Prostate gland (tissue), 2 donors: ENCODE results near the gene TTC19. TPM values are rescaled to one million over a fixed set of nuclear protein-coding genes. Genes with fewer than 3 reads are reported as not detected.

Experiments used
- DNase-seq: peaks from one replicate; pipeline ENCODE4 v3.0.0-alpha.2; 2019; ENCODE audit warnings: low spot score
- H3K27ac ChIP-seq, 2 donors: fragments of 200-600 bp; sonication (generic); 2 replicates each; pipeline ENCODE4 v1.5.1; 2017 to 2019
- H3K27me3 ChIP-seq: fragments of 200-600 bp; sonication (generic); replicated peaks from 2 replicates; pipeline ENCODE4 v1.5.1; 2019; ENCODE audit not compliant: insufficient read depth
- H3K36me3 ChIP-seq, 2 donors: fragments of 200-600 bp; sonication (generic); 1 replicate in 1 of 2; 2 replicates in 1 of 2; pipeline versions ENCODE4 v1.5.1 to v1.8.1; 2017 to 2019
- H3K4me1 ChIP-seq: fragments of 200-600 bp; sonication (generic); replicated peaks from 2 replicates; pipeline ENCODE4 v1.5.1; 2019
- H3K4me3 ChIP-seq, 2 donors: fragments of 200-600 bp; sonication (generic); 2 replicates each; pipeline ENCODE4 v1.5.1; 2017 to 2019
- H3K9me3 ChIP-seq: fragments of 200-600 bp; sonication (generic); 2 replicates; pipeline ENCODE4 v1.5.1; 2017
- POLR2A ChIP-seq: fragments of 450-650 bp; IDR thresholded peaks from one replicate; pipeline ENCODE4 v1.6.1; 2016; ENCODE audit warnings: antibody characterized with exemption, mild to moderate bottlenecking
- POLR2AphosphoS5 ChIP-seq: sonication (generic); formaldehyde crosslinking; IDR thresholded peaks from one replicate; pipeline ENCODE4 v1.6.1; 2017; ENCODE audit warnings: antibody characterized with exemption
- WGBS: methylation state at CpG from one replicate; pipeline ENCODE4 v1.1.5; 2018; 5-methylcytosine and 5-hydroxymethylcytosine counted together
- intact Hi-C: fragments of 100-400 bp; cut with DNase I; formaldehyde crosslinking; loops from one replicate; pipeline ENCODE4 v1.14.2; 2022
- total RNA-seq, 2 donors: library from RNA; depleted of rRNA; stranded (reverse); fragments of >200 nt; gene quantifications; one replicate each; pipeline ENCODE4 v1.1.0, GENCODE V29; 2016
- TF ChIP-seq, protein P1 (sequence below), 4 experiments: fragments of 200-600 bp in 2 of 4; fragments of 450-650 bp in 2 of 4; sonication (generic) in 2 of 4; IDR thresholded peaks; 1 replicate in 3 of 4; 2 replicates in 1 of 4; pipeline ENCODE4 v1.5.1; 2016 to 2019; ENCODE audit warnings: antibody characterized with exemption in 4 of 4, mild to moderate bottlenecking in 2 of 4, moderate library complexity in 2 of 4

The TTC19 gene
- total RNA-seq, 2 donors from 2014 or later = 87.9 to 100 TPM

DNA sequence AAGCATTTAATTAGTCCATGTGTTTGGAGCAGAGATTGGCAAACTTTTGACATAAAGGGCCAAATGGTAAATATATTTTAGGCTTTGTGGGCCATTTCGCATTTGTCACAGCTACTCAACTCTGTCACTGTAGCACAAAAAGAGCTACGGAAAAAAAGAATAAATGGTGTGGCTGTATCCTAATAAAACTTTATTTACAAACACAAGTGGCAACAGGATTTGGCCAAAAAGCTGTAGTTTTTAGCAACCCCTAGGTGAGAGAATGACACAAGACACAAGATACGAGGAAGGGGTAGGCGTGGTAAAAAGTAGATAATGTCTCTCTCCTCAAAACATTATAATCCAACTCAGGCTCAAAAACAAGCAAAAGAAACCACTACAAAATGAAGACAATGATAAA is 66.5 kb downstream of the TTC19 start:
- no peaks in the 10 kb centered on the region for H3K27me3 ChIP-seq
- H3K27ac ChIP-seq = no peak overlapping the region
- 91% methylated on average over 4 of the region's 4 CpGs for WGBS
- H3K36me3 ChIP-seq = peaks cover 0 to 4% of the 10 kb centered on the region in 2 donors
- intact Hi-C loops = no loop called here
- H3K9me3 ChIP-seq = no peaks in the 10 kb centered on the region
- H3K4me3 ChIP-seq = no peak overlapping the region
- TF ChIP-seq POLR2A (no peak), POLR2AphosphoS5 (no peak)
- TF ChIP-seq, protein P1, sequence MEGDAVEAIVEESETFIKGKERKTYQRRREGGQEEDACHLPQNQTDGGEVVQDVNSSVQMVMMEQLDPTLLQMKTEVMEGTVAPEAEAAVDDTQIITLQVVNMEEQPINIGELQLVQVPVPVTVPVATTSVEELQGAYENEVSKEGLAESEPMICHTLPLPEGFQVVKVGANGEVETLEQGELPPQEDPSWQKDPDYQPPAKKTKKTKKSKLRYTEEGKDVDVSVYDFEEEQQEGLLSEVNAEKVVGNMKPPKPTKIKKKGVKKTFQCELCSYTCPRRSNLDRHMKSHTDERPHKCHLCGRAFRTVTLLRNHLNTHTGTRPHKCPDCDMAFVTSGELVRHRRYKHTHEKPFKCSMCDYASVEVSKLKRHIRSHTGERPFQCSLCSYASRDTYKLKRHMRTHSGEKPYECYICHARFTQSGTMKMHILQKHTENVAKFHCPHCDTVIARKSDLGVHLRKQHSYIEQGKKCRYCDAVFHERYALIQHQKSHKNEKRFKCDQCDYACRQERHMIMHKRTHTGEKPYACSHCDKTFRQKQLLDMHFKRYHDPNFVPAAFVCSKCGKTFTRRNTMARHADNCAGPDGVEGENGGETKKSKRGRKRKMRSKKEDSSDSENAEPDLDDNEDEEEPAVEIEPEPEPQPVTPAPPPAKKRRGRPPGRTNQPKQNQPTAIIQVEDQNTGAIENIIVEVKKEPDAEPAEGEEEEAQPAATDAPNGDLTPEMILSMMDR (IDR thresholded peaks at IDR 0.05) = no peak
- H3K4me1 ChIP-seq = no peaks in the 10 kb centered on the region
- no peak for DNase-seq

DNA sequence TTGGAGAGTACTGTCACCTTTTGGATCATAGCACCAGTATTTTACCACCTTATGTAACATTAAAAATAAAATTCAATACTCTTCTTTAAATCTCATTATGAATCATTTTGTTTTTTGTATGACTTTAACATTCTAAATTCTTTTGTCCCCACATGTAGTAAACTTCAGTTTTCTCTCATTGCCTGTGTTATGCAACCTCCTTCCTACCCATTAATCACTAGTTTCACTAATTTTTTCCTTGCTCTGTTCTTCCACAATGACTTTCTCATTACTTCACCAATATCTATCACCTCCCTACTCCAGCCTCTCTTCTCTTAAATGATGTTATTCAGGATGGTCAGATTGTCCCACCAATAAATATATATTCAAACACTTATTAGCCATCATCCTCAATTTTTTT is 68.7 kb downstream of the TTC19 start:
- no peaks in the 10 kb centered on the region for H3K4me1 ChIP-seq
- intact Hi-C loops = no loop called here
- H3K36me3 ChIP-seq = peaks cover 0 to 4% of the 10 kb centered on the region in 2 donors
- H3K4me3 ChIP-seq = no peak overlapping the region
- no peaks in the 10 kb centered on the region for H3K27me3 ChIP-seq
- TF ChIP-seq POLR2A (no peak), POLR2AphosphoS5 (no peak)
- TF ChIP-seq, protein P1 (IDR thresholded peaks at IDR 0.05) = no peak
- H3K27ac ChIP-seq = no peak overlapping the region
- DNase-seq = no peak
- H3K9me3 ChIP-seq = no peaks in the 10 kb centered on the region

DNA sequence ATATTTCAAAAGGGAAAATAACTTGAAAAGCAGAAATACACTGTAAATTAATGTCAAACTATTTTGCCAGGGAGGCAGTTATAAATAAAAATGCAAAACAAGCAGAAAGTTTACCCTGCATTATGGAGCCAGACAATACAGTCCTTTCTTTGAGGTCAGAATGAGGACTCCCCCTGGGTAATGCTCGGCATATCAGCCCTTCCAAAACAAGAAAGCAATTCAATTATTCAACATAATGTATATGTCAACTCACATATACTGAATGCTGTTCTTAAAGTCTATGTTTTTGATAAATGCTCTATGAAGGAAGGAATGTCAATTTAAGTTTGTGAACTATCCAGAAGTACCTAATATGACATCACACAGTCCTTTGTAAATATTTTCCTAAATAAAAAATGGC is 72.4 kb downstream of the TTC19 start:
- no peak for DNase-seq
- Histone ChIP-seq H3K4me1 (no peaks in the 10 kb centered on the region), H3K9me3 (no peaks in the 10 kb centered on the region), H3K4me3 (no peak overlapping the region), H3K27me3 (no peaks in the 10 kb centered on the region), H3K36me3 (no peaks in the 10 kb centered on the region), H3K27ac (no peak overlapping the region)
- intact Hi-C loops = no loop called here
- WGBS = 83% methylated on average over 1 of the region's 1 CpG
- TF ChIP-seq, protein P1 (IDR thresholded peaks at IDR 0.05) = no peak
- TF ChIP-seq POLR2A = no peak
- TF ChIP-seq POLR2AphosphoS5 = no peak

GRCh38 chr17:16073845-16074244 is 74.2 kb downstream of the TTC19 start:
- H3K4me3 ChIP-seq = no peak overlapping the region
- no peaks in the 10 kb centered on the region for H3K36me3 ChIP-seq
- 78% methylated on average over 4 of the region's 4 CpGs for WGBS
- H3K27ac ChIP-seq = no peak overlapping the region
- no peaks in the 10 kb centered on the region for H3K4me1 ChIP-seq
- no peak for DNase-seq
- no peaks in the 10 kb centered on the region for H3K27me3 ChIP-seq
- H3K9me3 ChIP-seq = no peaks in the 10 kb centered on the region
- intact Hi-C loops = no loop called here
- TF ChIP-seq, protein P1 (IDR thresholded peaks at IDR 0.05) = no peak
- TF ChIP-seq POLR2A = no peak
- TF ChIP-seq POLR2AphosphoS5 = no peak

GRCh38 chr17:16074423-16074822 is 74.8 kb downstream of the TTC19 start:
- WGBS = 94% methylated on average over 3 of the region's 3 CpGs
- Histone ChIP-seq H3K9me3 (no peaks in the 10 kb centered on the region), H3K27ac (no peak overlapping the region), H3K36me3 (peaks cover 0 to 2% of the 10 kb centered on the region in 2 donors), H3K27me3 (no peaks in the 10 kb centered on the region), H3K4me3 (no peak overlapping the region), H3K4me1 (no peaks in the 10 kb centered on the region)
- intact Hi-C loops = no loop called here
- TF ChIP-seq POLR2A (no peak), POLR2AphosphoS5 (no peak)
- TF ChIP-seq, protein P1 (IDR thresholded peaks at IDR 0.05) = no peak
- no peak for DNase-seq
